HT-29 (cell line): Measurements from ENCODE around the gene CAMTA2. TPM values are rescaled to one million over a fixed set of nuclear protein-coding genes. Genes with fewer than 3 reads are reported as not detected.
"Not testable (repeated sequence)": the region's sequence is repeated elsewhere in the genome, so short reads cannot be mapped to it uniquely, and the experiment has no call there.

ENCODE experiments used
- DNase-seq: peaks from one replicate; pipeline ENCODE4 v3.0.0-alpha.2; 2015; ENCODE audit warnings: low spot score
- small RNA-seq: library from RNA; depleted of rRNA; stranded (forward); fragments of <200 nt; gene quantifications from one replicate; pipeline ENCODE3, GENCODE V24; 2014
- total RNA-seq: library from RNA; depleted of rRNA; stranded (reverse); fragments of >200 nt; shearing (Covaris generic); gene quantifications from 2 replicates; pipeline ENCODE4 v1.2.3, GENCODE V29; 2014; rRNA removed

CAMTA2 gene
- total RNA-seq, 1 experiment from 2014 or later, result 7.3 TPM

DNA sequence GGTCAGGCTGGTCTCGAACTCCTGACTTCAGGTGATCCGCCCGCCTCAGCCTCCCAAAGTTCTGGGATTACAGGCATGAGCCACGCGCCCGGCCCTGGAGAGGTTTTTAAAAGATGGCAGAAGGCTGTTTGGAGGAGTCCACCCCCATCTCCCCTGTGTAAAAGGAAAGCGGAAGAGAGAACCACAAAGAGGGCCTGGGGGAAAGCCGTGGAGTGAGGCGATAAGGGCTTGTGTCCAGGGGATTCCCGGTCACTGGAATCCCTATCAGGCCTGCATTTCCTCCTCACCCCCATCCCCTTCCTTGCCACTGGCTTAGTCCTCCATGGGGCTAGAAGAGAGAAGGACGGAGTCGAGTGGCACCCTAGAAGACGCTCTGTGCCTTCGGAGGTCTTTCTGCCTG, 55.5 kb downstream of the CAMTA2 start, which contains the start of gene GP1BA:
TSS of gene GP1BA (plus strand) at position 315 of the 400 bp plus-strand sequence. CDS start 328 bp downstream, outside the sequence.
- DNase-seq, result no peak

DNA sequence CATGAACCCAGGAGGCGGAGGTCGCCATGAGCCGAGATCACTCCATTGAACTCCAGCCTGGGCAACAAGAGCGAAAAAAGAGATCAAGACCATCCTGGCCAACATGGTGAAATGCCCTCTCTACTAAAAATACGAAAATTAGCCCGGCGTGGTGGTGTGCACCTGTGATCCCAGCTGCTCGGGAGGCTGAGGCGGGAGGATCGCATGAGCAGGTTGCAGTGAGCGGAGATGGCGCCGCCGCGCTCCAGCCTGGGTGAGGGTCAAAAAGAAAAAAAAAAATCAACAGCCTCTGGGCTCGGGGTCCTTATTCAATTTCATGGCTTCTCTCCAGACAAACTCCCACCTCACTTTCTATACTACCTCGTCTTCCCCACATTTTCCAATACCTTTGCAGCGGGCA, 58.6 kb downstream of the CAMTA2 start:
- DNase-seq, result no peak

DNA sequence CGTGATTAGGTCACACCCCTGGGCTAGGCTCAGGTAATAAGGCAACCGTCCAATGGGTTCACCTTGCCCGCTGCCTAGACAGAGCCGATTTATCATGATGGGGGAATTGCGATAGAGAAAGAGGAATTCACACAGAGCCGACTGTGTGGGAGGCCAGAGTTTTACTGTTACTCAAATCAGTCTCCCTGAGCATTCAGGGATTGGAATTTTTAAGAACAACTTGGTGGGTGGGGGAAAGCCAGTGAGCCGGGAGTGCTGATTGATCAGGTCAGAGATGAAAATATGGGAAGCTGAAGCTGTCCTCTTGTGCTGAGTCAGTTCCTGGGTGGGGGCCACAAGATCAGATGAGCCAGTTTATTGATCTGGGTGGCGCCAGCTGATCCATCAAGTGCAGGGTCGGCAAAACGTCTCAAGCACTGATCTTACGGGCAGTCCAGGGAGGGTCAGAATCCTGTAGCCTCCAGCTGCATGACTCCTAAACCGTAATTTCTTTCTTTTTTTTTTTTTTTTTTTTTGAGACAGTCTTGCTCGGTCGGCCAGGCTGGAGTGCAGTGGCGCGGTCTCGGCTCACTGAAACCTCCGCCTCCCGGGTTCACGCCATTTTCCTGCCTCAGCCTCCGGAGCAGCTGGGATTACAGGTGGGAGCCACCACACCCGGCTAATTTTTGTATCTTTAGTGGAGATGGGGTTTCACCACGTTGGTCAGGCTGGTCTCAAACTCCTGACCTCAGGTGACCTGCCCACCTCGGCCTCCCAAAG, 60.7 kb downstream of the CAMTA2 start:
- not testable (repeated sequence) for DNase-seq

- no peak for DNase-seq
Measured at GRCh38 chr17:4921320-4921719, 66.2 kb downstream of the CAMTA2 start.

- DNase-seq, result no peak
Measured at GRCh38 chr17:4920351-4921048, 67.0 kb downstream of the CAMTA2 start.

DNA sequence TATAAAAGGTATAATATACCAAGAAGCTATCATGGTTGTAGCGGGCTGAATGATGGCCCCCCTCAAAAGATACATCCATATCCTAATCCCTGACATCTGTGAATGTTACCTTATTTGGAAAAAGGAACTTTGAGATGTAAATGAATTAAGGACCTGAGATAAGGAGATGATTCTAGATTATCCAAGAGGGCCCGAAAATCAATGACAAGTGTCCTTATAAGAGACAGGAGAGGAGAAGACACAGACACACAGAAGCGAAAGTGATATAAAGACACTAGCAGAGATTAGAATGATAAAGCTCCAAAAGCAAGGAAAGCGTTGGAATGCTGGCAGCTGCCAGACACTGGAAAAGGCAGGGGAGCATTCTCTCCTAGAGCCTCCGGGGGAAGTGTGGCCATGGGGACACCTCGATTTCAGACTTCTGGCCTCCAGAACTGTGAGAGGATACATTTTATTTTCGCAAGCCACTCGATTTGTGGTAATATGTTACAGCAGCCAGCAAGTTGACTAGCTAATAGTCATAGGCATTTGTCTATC, 67.9 kb downstream of the CAMTA2 start:
- no peak for DNase-seq

Small RNAs within 50 kb of the gene (small RNA-seq; reads per million reads assigned to genes)
- not detected for gene MIR6864
- gene MIR6865, result not detected

Other genes with a start within 250 kb of the CAMTA2 start
- gene ZMYND15, start 247.8 kb downstream of the CAMTA2 start, total RNA-seq, result 0.18 and 0.86 TPM in 2 replicates
- 11.5 and 12.7 TPM in 2 replicates for gene CXCL16, start 247.7 kb downstream of the CAMTA2 start, total RNA-seq
- 0.44 and 0.61 TPM in 2 replicates for gene TM4SF5, start 215.8 kb downstream of the CAMTA2 start, total RNA-seq
- gene VMO1, start 201.3 kb downstream of the CAMTA2 start, total RNA-seq, result 0.58 TPM in 1 of 2 replicates, not detected in the other
- gene GLTPD2, start 198.7 kb downstream of the CAMTA2 start, total RNA-seq, result not detected in 2 replicates
- gene PSMB6, start 191.5 kb downstream of the CAMTA2 start, total RNA-seq, result 242 and 261 TPM in 2 replicates
- 6.9 and 10.9 TPM in 2 replicates for gene PLD2, start 180.5 kb downstream of the CAMTA2 start, total RNA-seq
- gene MINK1, start 154.3 kb downstream of the CAMTA2 start, total RNA-seq, result 61.7 and 76.1 TPM in 2 replicates
- 0.97 and 1.4 TPM in 2 replicates for gene C17orf107, start 88.1 kb downstream of the CAMTA2 start, total RNA-seq
- not detected in 2 replicates for gene CHRNE, start 84.6 kb downstream of the CAMTA2 start, total RNA-seq
- gene GP1BA, start 55.4 kb downstream of the CAMTA2 start, total RNA-seq, result not detected in 2 replicates
- 58.8 and 83.6 TPM in 2 replicates for gene SLC25A11, start 47.6 kb downstream of the CAMTA2 start, total RNA-seq
- 51.1 and 62.9 TPM in 2 replicates for gene RNF167, start 47.4 kb downstream of the CAMTA2 start, total RNA-seq
- 2,317 and 2,656 TPM in 2 replicates for gene PFN1, start 39.1 kb downstream of the CAMTA2 start, total RNA-seq
- 2.8 and 4.7 TPM in 2 replicates for gene ENO3, start 36.6 kb downstream of the CAMTA2 start, total RNA-seq
- gene SPAG7, start 19.9 kb downstream of the CAMTA2 start, total RNA-seq, result 20.0 and 25.7 TPM in 2 replicates
- 0.13 and 0.81 TPM in 2 replicates for gene INCA1, start 9.8 kb upstream of the CAMTA2 start, total RNA-seq
- 75.3 and 83.6 TPM in 2 replicates for gene KIF1C, start 10.3 kb upstream of the CAMTA2 start, total RNA-seq
- gene SLC52A1, start 47.8 kb upstream of the CAMTA2 start, total RNA-seq, result not detected in 2 replicates
- gene ZFP3, start 90.8 kb upstream of the CAMTA2 start, total RNA-seq, result under 0.01 TPM in 1 of 2 replicates, not detected in the other
- 9.4 and 9.6 TPM in 2 replicates for gene ZNF232, start 124.2 kb upstream of the CAMTA2 start, total RNA-seq
- not detected in 2 replicates for gene USP6, start 128.4 kb upstream of the CAMTA2 start, total RNA-seq
- gene ZNF594, start 204.2 kb upstream of the CAMTA2 start, total RNA-seq, result 6.8 and 7.4 TPM in 2 replicates
- gene SCIMP, start 247.2 kb upstream of the CAMTA2 start, total RNA-seq, result not detected in 2 replicates